DND-41 (cell line): ENCODE measurements around the gene MBD3.

Source experiments
- EZH2 ChIP-seq: IDR thresholded peaks from 3 replicates; pipeline ENCODE4 v1.6.1; 2012; ENCODE audit warnings: borderline replicate concordance, low read depth, mild to moderate bottlenecking, moderate library complexity, low read length, inconsistent platforms; ENCODE audit not compliant: severe bottlenecking
- TF ChIP-seq, protein P1 (sequence below): IDR thresholded peaks from 2 replicates; pipeline ENCODE4 v1.5.1; 2012; ENCODE audit warnings: borderline replicate concordance, low read length, moderate library complexity, mild to moderate bottlenecking; ENCODE audit not compliant: poor library complexity, severe bottlenecking; ENCODE audit errors: extremely low read depth

DNA sequence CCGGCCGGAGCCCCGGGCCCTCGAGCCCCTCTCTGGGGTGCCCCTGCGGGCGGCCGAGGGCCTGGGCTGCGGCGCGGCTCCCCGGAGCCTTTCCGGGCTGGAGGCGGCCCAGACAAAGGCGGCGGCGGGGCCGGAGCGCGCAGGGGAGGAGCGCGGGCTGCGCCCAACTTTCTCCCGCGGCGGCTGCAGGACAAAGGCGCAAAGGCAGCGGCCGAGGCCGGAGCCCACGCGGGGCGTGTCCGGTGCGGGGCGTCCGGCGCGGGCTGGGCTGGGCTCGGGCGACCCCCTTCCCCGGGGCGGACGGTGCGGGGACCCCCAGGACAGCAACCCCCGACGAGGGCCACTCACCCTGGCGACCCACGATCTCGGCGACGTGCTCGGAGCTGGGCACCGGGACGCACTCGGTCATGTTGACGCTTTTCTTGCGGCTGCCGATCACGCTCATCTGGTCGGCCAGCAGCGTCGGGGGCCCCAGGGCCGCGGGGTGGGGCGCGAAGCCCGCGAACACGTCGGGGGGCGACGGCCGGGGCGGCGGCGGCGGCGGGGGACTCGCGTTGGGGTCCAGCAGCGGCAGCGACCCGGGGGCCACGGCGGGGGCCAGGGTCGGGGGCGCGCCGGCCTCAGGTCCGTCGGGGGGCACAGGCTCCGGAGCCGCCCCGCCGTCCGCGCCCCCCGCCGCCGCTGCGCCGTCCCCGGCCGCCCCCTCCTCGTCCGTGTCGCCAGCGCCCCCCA, 25.4 kb downstream of the MBD3 start:
- TF ChIP-seq, protein P1, sequence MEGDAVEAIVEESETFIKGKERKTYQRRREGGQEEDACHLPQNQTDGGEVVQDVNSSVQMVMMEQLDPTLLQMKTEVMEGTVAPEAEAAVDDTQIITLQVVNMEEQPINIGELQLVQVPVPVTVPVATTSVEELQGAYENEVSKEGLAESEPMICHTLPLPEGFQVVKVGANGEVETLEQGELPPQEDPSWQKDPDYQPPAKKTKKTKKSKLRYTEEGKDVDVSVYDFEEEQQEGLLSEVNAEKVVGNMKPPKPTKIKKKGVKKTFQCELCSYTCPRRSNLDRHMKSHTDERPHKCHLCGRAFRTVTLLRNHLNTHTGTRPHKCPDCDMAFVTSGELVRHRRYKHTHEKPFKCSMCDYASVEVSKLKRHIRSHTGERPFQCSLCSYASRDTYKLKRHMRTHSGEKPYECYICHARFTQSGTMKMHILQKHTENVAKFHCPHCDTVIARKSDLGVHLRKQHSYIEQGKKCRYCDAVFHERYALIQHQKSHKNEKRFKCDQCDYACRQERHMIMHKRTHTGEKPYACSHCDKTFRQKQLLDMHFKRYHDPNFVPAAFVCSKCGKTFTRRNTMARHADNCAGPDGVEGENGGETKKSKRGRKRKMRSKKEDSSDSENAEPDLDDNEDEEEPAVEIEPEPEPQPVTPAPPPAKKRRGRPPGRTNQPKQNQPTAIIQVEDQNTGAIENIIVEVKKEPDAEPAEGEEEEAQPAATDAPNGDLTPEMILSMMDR = no peak
- TF ChIP-seq EZH2 = no peak
